ENCODE data around the gene TAAR2. TPM values are rescaled to one million over a fixed set of nuclear protein-coding genes. Genes with fewer than 3 reads are reported as not detected.
A peak's percentile ranks its signal among the peaks of the same experiment; 100 is the strongest.

TAAR2 gene
- polyA plus RNA-seq, 2 of the 4 experiments (the other 2 are of a cell fraction), result not detected

GRCh38 chr6:132669690-132670291, 45.7 kb upstream of the TAAR2 start:
- Histone ChIP-seq H3K4me3 (no peak overlapping the region), H3K4me2 (peak overlapping the region; percentile 57), H3K9me3 (no peaks in the 10 kb centered on the region), H3K27ac (no peak overlapping the region; a peak in 1 of 6 replicates), H3K4me1 (no peaks in the 10 kb centered on the region)
- peak; percentile 15 to 40 for DNase-seq (ENCODE audit: low read depth in 1 of 2, low spot score in 1 of 2)
- ChIA-PET POLR2A (interaction anchor here (0.6 to 0.9 kb wide), 2 partner anchors 45 to 718 kb away, joined by 3 to 6 read pairs; partner anchors contain the start of gene CCN2), CTCF (interaction anchor here (0.6 to 3.3 kb wide), 26 partner anchors 14 to 1252 kb away, joined by 3 to 26 read pairs (median 4); partner anchors contain the start of gene SLC18B1)
- WGBS (ENCODE audit: missing lambda C conversion rate), result 8% methylated on average over 4 of the region's 4 CpGs
- peak; percentile 73 to 83 for ATAC-seq
- no peak for FAIRE-seq
- TF ChIP-seq, protein P1, sequence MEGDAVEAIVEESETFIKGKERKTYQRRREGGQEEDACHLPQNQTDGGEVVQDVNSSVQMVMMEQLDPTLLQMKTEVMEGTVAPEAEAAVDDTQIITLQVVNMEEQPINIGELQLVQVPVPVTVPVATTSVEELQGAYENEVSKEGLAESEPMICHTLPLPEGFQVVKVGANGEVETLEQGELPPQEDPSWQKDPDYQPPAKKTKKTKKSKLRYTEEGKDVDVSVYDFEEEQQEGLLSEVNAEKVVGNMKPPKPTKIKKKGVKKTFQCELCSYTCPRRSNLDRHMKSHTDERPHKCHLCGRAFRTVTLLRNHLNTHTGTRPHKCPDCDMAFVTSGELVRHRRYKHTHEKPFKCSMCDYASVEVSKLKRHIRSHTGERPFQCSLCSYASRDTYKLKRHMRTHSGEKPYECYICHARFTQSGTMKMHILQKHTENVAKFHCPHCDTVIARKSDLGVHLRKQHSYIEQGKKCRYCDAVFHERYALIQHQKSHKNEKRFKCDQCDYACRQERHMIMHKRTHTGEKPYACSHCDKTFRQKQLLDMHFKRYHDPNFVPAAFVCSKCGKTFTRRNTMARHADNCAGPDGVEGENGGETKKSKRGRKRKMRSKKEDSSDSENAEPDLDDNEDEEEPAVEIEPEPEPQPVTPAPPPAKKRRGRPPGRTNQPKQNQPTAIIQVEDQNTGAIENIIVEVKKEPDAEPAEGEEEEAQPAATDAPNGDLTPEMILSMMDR (IDR thresholded peaks at IDR 0.05), result peak; percentile 63
- peak; percentile 72 to 78 for TF ChIP-seq RAD21 (conservative IDR thresholded peaks at IDR 0.05 in 1 of 2, IDR thresholded peaks at IDR 0.05 in 1 of 2)
- no peak for TF ChIP-seq HOXB13 (CRISPR knock-in tag; IDR thresholded peaks at IDR 0.05; ENCODE audit: low read depth)
- peak; percentile 75 for TF ChIP-seq SMC3 (IDR thresholded peaks at IDR 0.05)

- POLR2A ChIA-PET, result no interaction called here
- CTCF ChIA-PET, result interaction anchor here (1.8 kb wide), 1 partner anchor 133 kb away, joined by 8 read pairs; no protein-coding TSS in a partner anchor
- Histone ChIP-seq H3K9me3 (no peaks in the 10 kb centered on the region), H3K4me3 (no peak overlapping the region), H3K4me2 (no peak overlapping the region), H3K27ac (no peak overlapping the region), H3K4me1 (no peaks in the 10 kb centered on the region)
- TF ChIP-seq EHMT2 (IDR thresholded peaks at IDR 0.05; ENCODE audit: low read depth), result no peak
- no peak for TF ChIP-seq NR3C1 (IDR thresholded peaks at IDR 0.05)
- TF ChIP-seq, protein P2, sequence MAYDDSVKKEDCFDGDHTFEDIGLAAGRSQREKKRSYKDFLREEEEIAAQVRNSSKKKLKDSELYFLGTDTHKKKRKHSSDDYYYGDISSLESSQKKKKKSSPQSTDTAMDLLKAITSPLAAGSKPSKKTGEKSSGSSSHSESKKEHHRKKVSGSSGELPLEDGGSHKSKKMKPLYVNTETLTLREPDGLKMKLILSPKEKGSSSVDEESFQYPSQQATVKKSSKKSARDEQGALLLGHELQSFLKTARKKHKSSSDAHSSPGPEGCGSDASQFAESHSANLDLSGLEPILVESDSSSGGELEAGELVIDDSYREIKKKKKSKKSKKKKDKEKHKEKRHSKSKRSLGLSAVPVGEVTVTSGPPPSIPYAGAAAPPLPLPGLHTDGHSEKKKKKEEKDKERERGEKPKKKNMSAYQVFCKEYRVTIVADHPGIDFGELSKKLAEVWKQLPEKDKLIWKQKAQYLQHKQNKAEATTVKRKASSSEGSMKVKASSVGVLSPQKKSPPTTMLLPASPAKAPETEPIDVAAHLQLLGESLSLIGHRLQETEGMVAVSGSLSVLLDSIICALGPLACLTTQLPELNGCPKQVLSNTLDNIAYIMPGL (CRISPR knock-in tag; IDR thresholded peaks at IDR 0.05; ENCODE audit: borderline replicate concordance), result no peak
- TF ChIP-seq CHD2 (IDR thresholded peaks at IDR 0.05; ENCODE audit: low read length, partially characterized antibody), result no peak
- TF ChIP-seq ZFP36 (IDR thresholded peaks at IDR 0.05; ENCODE audit: borderline replicate concordance, partially characterized antibody), result no peak
- no peak for TF ChIP-seq RAD21 (conservative IDR thresholded peaks at IDR 0.05 in 1 of 2, IDR thresholded peaks at IDR 0.05 in 1 of 2)
- TF ChIP-seq HDAC2 (IDR thresholded peaks at IDR 0.05), result no peak
- TF ChIP-seq RARB (CRISPR knock-in tag; IDR thresholded peaks at IDR 0.05), result no peak
- TF ChIP-seq POLR2AphosphoS2 (conservative IDR thresholded peaks at IDR 0.05; ENCODE audit: low read length), result no peak
- no peak for TF ChIP-seq MAZ (IDR thresholded peaks at IDR 0.05; ENCODE audit: borderline replicate concordance, low read depth, low read length)
- TF ChIP-seq PHF8 (IDR thresholded peaks at IDR 0.05; ENCODE audit: borderline replicate concordance, low read depth), result no peak
- no peak for TF ChIP-seq FOSL2 (IDR thresholded peaks at IDR 0.05)
- no peak for TF ChIP-seq FOSL2 (CRISPR knock-in tag; IDR thresholded peaks at IDR 0.05)
- TF ChIP-seq CHD4 (IDR thresholded peaks at IDR 0.05; ENCODE audit: borderline replicate concordance), result no peak
- 66% methylated on average over 4 of the region's 4 CpGs for WGBS (ENCODE audit: missing lambda C conversion rate)
- FAIRE-seq, result no peak
- DNase-seq (ENCODE audit: low read depth in 1 of 2, low spot score in 1 of 2), result no peak
- no peak for ATAC-seq
Observed at GRCh38 chr6:132666118-132666517, 42.0 kb upstream of the TAAR2 start.

- FAIRE-seq (no peak), DNase-seq (ENCODE audit: low read depth in 1 of 2, low spot score in 1 of 2) (no peak), ATAC-seq (no peak)
- ChIA-PET POLR2A (no interaction called here), CTCF (no interaction called here)
- Histone ChIP-seq H3K4me3 (no peak overlapping the region), H3K4me2 (no peak overlapping the region), H3K27ac (no peak overlapping the region), H3K9me3 (no peaks in the 10 kb centered on the region), H3K4me1 (no peaks in the 10 kb centered on the region)
- 100% methylated on average over 1 of the region's 1 CpG for WGBS (ENCODE audit: missing lambda C conversion rate)
- TF ChIP-seq, protein P3, sequence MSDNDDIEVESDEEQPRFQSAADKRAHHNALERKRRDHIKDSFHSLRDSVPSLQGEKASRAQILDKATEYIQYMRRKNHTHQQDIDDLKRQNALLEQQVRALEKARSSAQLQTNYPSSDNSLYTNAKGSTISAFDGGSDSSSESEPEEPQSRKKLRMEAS (IDR thresholded peaks at IDR 0.05), result no peak
- TF ChIP-seq HOXB13 (CRISPR knock-in tag; IDR thresholded peaks at IDR 0.05; ENCODE audit: low read depth) (no peak), POLR2A (IDR thresholded peaks at IDR 0.05; ENCODE audit: low read length) (no peak), RFX5 (IDR thresholded peaks at IDR 0.05) (no peak), FOSL2 (IDR thresholded peaks at IDR 0.05) (no peak), FOSL2 (CRISPR knock-in tag; IDR thresholded peaks at IDR 0.05) (no peak), NPAS2 (CRISPR knock-in tag; IDR thresholded peaks at IDR 0.05; ENCODE audit: borderline replicate concordance) (no peak), NR3C1 (IDR thresholded peaks at IDR 0.05) (no peak), PHF8 (IDR thresholded peaks at IDR 0.05; ENCODE audit: borderline replicate concordance, low read depth) (no peak), CBX8 (IDR thresholded peaks at IDR 0.05) (no peak), CEBPB (IDR thresholded peaks at IDR 0.05) (no peak), TP53 (CRISPR knock-in tag; IDR thresholded peaks at IDR 0.05) (no peak), HES2 (IDR thresholded peaks at IDR 0.05) (no peak)
- TF ChIP-seq, protein P1 (IDR thresholded peaks at IDR 0.05), result no peak
Observed at GRCh38 chr6:132664309-132665034, 40.4 kb upstream of the TAAR2 start.

Measured in A549 (cell line).